Measurements from ENCODE around the gene ABHD13. TPM values are rescaled to one million over a fixed set of nuclear protein-coding genes. Genes with fewer than 3 reads are reported as not detected.

Gene ABHD13
- polyA plus RNA-seq, 1 donor from 2014 or later, result 10.0 TPM

Other genes with a start within 250 kb of the ABHD13 start
- gene LIG4, start 2.9 kb upstream of the ABHD13 start, polyA plus RNA-seq, result 9.1 TPM
- gene TNFSF13B, start 51.3 kb downstream of the ABHD13 start, polyA plus RNA-seq, result 7.2 TPM

Data from IgD-negative memory B cell (primary cell).